Measurements from ENCODE around the gene LAMTOR1. TPM values are rescaled to one million over a fixed set of nuclear protein-coding genes. Genes with fewer than 3 reads are reported as not detected.

Gene LAMTOR1
- total and polyA plus RNA-seq, 10 of the 15 experiments (the other 5 are each of a cell fraction or from before 2014, with no cell fraction given), result 58.8 to 141 (median 110) TPM

GRCh38 chr11:72102946-72103753 is at the start of gene LAMTOR1 (continued):
- no peak for TF ChIP-seq REST (IDR thresholded peaks at IDR 0.05; ENCODE audit: low read depth, low read length)
- TF ChIP-seq MLLT1 (IDR thresholded peaks at IDR 0.05), result no peak
- TF ChIP-seq USF1 (IDR thresholded peaks at IDR 0.05; ENCODE audit: borderline replicate concordance, extremely low read length, insufficient read depth, low read depth, low read length), result peak; percentile 95
- no peak for TF ChIP-seq FOXK2 (IDR thresholded peaks at IDR 0.05)
- TF ChIP-seq IRF5 (IDR thresholded peaks at IDR 0.05; ENCODE audit: borderline replicate concordance), result no peak
- peak; percentile 25 for TF ChIP-seq SIX5 (IDR thresholded peaks at IDR 0.05; ENCODE audit: low read depth, low read length, severe bottlenecking)
- TF ChIP-seq RBBP5 (conservative IDR thresholded peaks at IDR 0.05), result no peak; the same call in 1 of the 2 replicates
- peak in 1 of 2 experiments; percentile 28; a peak in 1 of 4 replicates for TF ChIP-seq IKZF2 (IDR thresholded peaks at IDR 0.05)
- TF ChIP-seq ZBTB40 (IDR thresholded peaks at IDR 0.05; ENCODE audit: borderline replicate concordance), result peak; percentile 86
- 0 out of 2 replicates have a peak, but pooled peaks have one; percentile 12 for TF ChIP-seq RCOR1 (conservative IDR thresholded peaks at IDR 0.05; ENCODE audit: low read depth, low read length)
- peak; percentile 70; the same call in 1 of the 2 replicates for TF ChIP-seq YY1 (IDR thresholded peaks at IDR 0.05; ENCODE audit: low read depth, low read length)
- TF ChIP-seq HDAC2 (IDR thresholded peaks at IDR 0.05), result no peak
- no peak for TF ChIP-seq SMAD1 (IDR thresholded peaks at IDR 0.05; ENCODE audit: low read depth, partially characterized antibody)
- TF ChIP-seq ETV6 (conservative IDR thresholded peaks at IDR 0.05 in 1 of 2, IDR thresholded peaks at IDR 0.05 in 1 of 2; ENCODE audit: borderline replicate concordance in 1 of 2, low read depth in 1 of 2), result no peak
- TF ChIP-seq JUNB (IDR thresholded peaks at IDR 0.05), result no peak
